Lower lobe of right lung (tissue), 2 donors: ENCODE results near the gene GRIN1. TPM values are rescaled to one million over a fixed set of nuclear protein-coding genes. Genes with fewer than 3 reads are reported as not detected.

Experiments
- ATAC-seq, 2 donors: fragments of 200-7000 bp; cut with Tn5 transposase; one replicate each; pipeline ENCODE4 v1.9.1; 2020 to 2022; ENCODE audit warnings: mild to moderate bottlenecking in 2 of 2, moderate library complexity in 2 of 2
- DNase-seq: peaks from one replicate; pipeline ENCODE4 v3.0.0-alpha.2; 2020
- H3K27ac ChIP-seq: fragments of 200-600 bp; one replicate; pipeline ENCODE4 v1.8.0; 2022
- H3K27me3 ChIP-seq: fragments of 200-600 bp; one replicate; pipeline ENCODE4 v1.8.0; 2022; ENCODE audit warnings: low read depth
- H3K36me3 ChIP-seq: fragments of 200-600 bp; one replicate; pipeline ENCODE4 v1.8.0; 2022; ENCODE audit warnings: mild to moderate bottlenecking
- H3K4me1 ChIP-seq: fragments of 200-600 bp; one replicate; pipeline ENCODE4 v1.8.0; 2022
- H3K4me3 ChIP-seq: fragments of 200-600 bp; one replicate; pipeline ENCODE4 v1.8.0; 2022; ENCODE audit warnings: mild to moderate bottlenecking
- H3K9me3 ChIP-seq: fragments of 200-600 bp; one replicate; pipeline ENCODE4 v1.8.0; 2022
- intact Hi-C: fragments of 100-400 bp; cut with DNase I; formaldehyde crosslinking; loops from one replicate; pipeline ENCODE4 v1.11.0; 2022
- total RNA-seq: library from RNA; stranded (reverse); fragmentation: NEBNext Ultra II Directional; extraction: Animal tissue kit (Norgen Biotek cat#: 25700); gene quantifications from one replicate; pipeline ENCODE4 v1.2.1, GENCODE V29; 2021
- TF ChIP-seq, protein P1 (sequence below): fragments of 200-600 bp; IDR thresholded peaks from one replicate; pipeline ENCODE4 v1.8.0; 2022; ENCODE audit warnings: antibody characterized with exemption, mild to moderate bottlenecking
- donor health status: DM: no; HTN: yes; CAD: no; lungs with severe emphysema.

GRIN1 gene
- total RNA-seq, 1 donor from 2014 or later = 0.92 TPM

DNA sequence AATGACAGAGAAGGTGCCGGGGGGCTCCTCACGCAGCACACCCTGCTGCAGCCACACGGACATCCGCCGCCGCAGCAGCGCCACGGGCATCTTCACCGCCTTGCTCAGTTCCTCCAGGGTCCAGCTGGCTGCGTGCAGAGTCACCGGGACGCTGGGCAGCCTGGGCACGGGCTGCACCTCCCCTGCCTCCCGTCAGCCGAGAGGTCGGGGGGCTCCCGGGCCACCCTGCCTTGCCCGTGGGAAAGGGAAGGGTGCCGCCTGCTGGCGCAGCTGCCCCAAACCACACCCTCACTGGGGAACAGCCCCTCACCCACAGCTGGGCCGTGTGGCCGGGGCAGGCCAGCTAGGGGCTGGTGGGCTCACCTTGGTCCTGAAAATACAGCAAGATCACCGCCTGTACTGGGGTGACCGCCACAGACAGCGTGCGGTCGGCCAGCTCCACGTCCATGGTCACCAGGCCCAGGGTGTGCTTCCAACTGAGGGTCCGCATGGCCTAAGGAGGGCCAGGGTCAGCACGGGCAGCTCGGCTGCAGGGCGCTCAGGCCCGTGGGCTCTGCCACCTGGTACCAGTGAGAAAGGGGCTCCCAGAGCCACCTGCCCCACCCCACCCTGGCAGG lies 36.5 kb downstream of the GRIN1 start:
- H3K4me1 ChIP-seq = peaks cover 6% of the 10 kb centered on the region
- H3K27ac ChIP-seq = no peak overlapping the region
- TF ChIP-seq, protein P1, sequence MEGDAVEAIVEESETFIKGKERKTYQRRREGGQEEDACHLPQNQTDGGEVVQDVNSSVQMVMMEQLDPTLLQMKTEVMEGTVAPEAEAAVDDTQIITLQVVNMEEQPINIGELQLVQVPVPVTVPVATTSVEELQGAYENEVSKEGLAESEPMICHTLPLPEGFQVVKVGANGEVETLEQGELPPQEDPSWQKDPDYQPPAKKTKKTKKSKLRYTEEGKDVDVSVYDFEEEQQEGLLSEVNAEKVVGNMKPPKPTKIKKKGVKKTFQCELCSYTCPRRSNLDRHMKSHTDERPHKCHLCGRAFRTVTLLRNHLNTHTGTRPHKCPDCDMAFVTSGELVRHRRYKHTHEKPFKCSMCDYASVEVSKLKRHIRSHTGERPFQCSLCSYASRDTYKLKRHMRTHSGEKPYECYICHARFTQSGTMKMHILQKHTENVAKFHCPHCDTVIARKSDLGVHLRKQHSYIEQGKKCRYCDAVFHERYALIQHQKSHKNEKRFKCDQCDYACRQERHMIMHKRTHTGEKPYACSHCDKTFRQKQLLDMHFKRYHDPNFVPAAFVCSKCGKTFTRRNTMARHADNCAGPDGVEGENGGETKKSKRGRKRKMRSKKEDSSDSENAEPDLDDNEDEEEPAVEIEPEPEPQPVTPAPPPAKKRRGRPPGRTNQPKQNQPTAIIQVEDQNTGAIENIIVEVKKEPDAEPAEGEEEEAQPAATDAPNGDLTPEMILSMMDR = no peak
- H3K9me3 ChIP-seq = no peaks in the 10 kb centered on the region
- H3K36me3 ChIP-seq = peaks cover 33% of the 10 kb centered on the region
- no peak overlapping the region for H3K4me3 ChIP-seq
- H3K27me3 ChIP-seq = peaks cover 16% of the 10 kb centered on the region
- no peak for DNase-seq
- ATAC-seq = peak in 1 of 2 donors; percentile 10
- intact Hi-C loops = no loop called here

DNA sequence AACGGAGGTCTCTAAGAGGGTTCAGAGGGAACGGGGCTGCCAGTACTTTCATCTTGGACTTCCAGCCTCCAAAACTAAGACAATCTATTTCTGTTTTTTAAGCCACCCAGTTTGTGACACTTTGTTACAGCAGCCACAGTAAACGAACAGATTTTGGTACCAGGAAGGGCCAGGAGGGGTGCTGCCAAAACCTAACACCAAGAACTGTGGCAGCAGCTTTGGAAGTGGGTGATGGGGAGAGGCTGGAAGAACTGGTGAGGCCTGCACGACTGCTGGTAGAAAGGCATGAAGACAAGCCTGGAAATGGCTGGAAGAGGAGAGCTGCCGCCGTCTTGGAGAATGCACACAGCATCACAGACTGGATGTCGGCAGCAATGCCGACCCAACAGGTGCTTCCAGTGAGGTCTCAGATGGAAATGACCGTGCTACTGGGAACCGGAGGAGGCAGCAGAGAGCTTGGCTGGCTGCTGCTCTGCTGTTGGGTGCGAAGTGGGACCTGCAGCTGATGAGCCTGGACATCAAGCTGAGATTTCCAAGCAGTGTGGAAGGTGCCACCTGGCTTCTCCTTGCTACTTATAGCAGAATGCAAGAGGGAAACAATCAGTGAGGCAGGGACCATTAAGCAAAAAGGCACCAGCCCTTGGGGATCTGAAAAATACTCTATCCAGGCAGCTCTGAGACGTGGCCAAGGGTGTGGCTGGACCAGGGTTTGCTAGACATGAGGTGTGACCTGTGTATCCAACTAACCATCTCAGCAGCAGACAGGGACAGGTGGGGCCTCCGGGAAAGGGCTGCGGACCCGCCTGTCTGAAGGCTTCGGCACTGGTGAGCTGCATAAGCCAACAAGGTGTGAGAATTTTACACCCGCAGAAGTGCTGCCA lies 37.6 kb downstream of the GRIN1 start:
- Histone ChIP-seq H3K4me1 (peaks cover 6% of the 10 kb centered on the region), H3K27ac (no peak overlapping the region), H3K36me3 (peaks cover 44% of the 10 kb centered on the region), H3K9me3 (no peaks in the 10 kb centered on the region), H3K4me3 (no peak overlapping the region), H3K27me3 (peaks cover 9% of the 10 kb centered on the region)
- TF ChIP-seq, protein P1 = peak; percentile 40
- intact Hi-C loops = no loop called here
- DNase-seq (no peak), ATAC-seq (no peak)

DNA sequence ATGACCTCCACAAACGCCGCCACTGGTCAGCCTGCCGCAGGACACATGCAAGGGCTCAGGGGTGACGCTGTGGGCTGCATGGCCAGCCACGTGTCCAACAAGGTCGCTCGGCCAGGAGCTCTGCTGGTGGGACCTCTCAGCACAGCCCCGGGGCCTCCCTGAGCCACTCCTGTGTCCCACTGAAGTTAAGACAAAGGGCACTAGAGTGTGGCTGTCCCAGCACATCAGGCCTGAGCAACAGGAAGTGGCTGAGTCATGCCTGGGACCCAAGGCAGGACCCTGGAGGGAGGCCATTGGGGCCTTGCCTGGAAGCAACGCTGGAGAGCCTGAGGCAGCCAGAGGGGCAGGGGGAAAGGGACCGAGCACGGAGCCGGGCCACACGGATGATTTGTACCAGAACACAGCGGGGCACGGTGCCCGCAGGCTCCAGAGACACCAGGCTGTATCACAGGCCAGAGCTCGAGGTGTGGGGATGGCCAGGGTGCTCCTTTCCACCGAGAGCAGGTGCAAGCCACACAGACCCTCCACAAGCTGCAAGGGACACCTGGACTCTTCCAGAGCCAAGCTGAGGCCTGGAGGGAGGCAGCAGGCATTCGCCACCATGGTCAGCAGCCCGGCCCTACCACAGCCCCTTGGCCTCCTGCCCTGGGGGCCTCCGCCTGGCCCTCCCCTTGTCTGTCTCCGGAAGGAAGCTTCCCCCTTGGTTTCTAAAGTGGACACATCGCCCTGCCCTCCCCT lies 39.4 kb downstream of the GRIN1 start:
- no peak for ATAC-seq
- no peaks in the 10 kb centered on the region for H3K27me3 ChIP-seq
- peaks cover 62% of the 10 kb centered on the region for H3K36me3 ChIP-seq
- TF ChIP-seq, protein P1 = no peak
- no peaks in the 10 kb centered on the region for H3K9me3 ChIP-seq
- DNase-seq = no peak
- intact Hi-C loops = no loop called here
- H3K4me3 ChIP-seq = no peak overlapping the region
- no peak overlapping the region for H3K27ac ChIP-seq
- peaks cover 6% of the 10 kb centered on the region for H3K4me1 ChIP-seq

DNA sequence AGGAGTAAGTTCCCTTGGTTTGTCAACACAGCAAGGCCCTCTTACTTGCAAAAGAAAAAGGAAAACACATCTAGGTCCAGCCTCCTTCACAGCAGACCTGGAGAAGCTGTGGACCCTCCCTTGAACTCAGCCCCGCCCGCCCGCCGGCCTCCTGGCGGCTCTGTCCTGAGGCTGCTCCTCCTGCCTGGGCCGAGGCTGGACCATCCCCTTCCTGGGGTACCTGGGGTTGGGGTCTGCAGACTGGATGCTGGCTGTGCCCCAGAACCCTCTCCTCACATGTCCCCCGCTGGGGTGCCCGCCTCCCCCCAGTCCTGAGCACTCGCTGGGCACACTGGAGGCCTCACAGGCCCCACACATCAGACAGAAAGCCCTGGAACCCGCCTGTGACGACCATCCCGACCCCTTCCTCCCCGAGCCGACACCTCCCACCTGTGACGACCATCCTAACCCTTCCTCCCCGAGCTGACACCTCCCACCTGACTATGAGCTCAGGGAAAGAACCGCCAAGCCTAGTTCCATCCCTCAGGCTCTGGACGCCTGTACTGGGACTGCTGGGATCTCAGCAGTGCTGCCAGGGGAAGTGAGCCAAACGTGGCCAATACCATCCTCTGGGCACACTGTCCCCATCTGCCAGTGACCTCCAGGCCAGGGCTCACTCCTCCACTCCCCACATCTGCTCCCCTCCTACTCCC lies 40.1 kb downstream of the GRIN1 start:
- peaks cover 6% of the 10 kb centered on the region for H3K4me1 ChIP-seq
- no peaks in the 10 kb centered on the region for H3K9me3 ChIP-seq
- H3K4me3 ChIP-seq = no peak overlapping the region
- peaks cover 69% of the 10 kb centered on the region for H3K36me3 ChIP-seq
- H3K27me3 ChIP-seq = no peaks in the 10 kb centered on the region
- DNase-seq = no peak
- no peak overlapping the region for H3K27ac ChIP-seq
- TF ChIP-seq, protein P1 = no peak
- no peak for ATAC-seq
- intact Hi-C loops = no loop called here

DNA sequence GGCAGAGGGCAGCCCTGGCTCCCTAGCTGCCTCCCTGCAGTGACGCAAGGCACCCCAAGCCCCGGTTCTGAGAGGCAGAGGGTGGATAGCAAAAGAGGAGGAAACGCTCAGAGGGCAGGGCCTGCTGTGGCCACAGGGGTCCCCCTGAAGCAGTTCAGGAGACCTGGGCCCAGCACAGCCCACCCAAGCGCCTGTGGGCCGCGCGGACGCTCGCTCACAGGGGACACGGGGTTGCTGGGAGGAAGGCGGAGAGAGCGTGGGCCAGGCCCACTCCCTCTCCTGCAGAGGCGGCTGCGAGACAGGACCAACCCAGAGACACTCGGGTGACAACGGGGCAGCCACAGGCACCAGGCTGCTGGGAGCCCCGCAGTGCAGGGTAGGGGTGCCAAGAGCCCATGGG lies 40.8 kb downstream of the GRIN1 start:
- DNase-seq (no peak), ATAC-seq (no peak)
- H3K36me3 ChIP-seq = peaks cover 70% of the 10 kb centered on the region
- no peak overlapping the region for H3K4me3 ChIP-seq
- peaks cover 6% of the 10 kb centered on the region for H3K4me1 ChIP-seq
- TF ChIP-seq, protein P1 = no peak
- intact Hi-C loops = no loop called here
- H3K27ac ChIP-seq = no peak overlapping the region
- no peaks in the 10 kb centered on the region for H3K27me3 ChIP-seq
- H3K9me3 ChIP-seq = no peaks in the 10 kb centered on the region
